GM10266 (cell line): ENCODE data around the gene ARMC10.
"Not testable (repeated sequence)": the region's sequence is repeated elsewhere in the genome, so short reads cannot be mapped to it uniquely, and the experiment has no call there.

Experiments
- DNase-seq: peaks from one replicate; pipeline ENCODE4 v3.0.0; 2012; ENCODE audit errors: extremely low spot score
- CTCF ChIP-seq: IDR thresholded peaks from 2 replicates; pipeline ENCODE4 v1.5.1; 2012; ENCODE audit warnings: mild to moderate bottlenecking, low read depth; ENCODE audit not compliant: control insufficient read depth, insufficient read depth; ENCODE audit errors: missing control alignments

ARMC10 gene

GRCh38 chr7:103048833-103049232 lies 26.1 kb upstream of the ARMC10 start:
- no peak for TF ChIP-seq CTCF
- no peak for DNase-seq

GRCh38 chr7:103051519-103051918 lies 23.4 kb upstream of the ARMC10 start:
- no peak for TF ChIP-seq CTCF
- DNase-seq, result no peak

GRCh38 chr7:103056006-103056405 lies 18.9 kb upstream of the ARMC10 start:
- not testable (repeated sequence) for DNase-seq

- DNase-seq, result no peak
- TF ChIP-seq CTCF, result no peak
Observed at GRCh38 chr7:103058122-103058521, 16.8 kb upstream of the ARMC10 start.

GRCh38 chr7:103059471-103059870 lies 15.5 kb upstream of the ARMC10 start:
- TF ChIP-seq CTCF, result no peak
- no peak for DNase-seq

- TF ChIP-seq CTCF, result no peak
- DNase-seq, result no peak
Observed at GRCh38 chr7:103063895-103064294, 11.0 kb upstream of the ARMC10 start.

GRCh38 chr7:103065667-103066066 lies 9.3 kb upstream of the ARMC10 start:
- DNase-seq, result peak; percentile 29
- peak; percentile 64 for TF ChIP-seq CTCF
